ENCODE measurements around the gene GPER1. TPM values are rescaled to one million over a fixed set of nuclear protein-coding genes. Genes with fewer than 3 reads are reported as not detected.
"Not testable (repeated sequence)": the region's sequence is repeated elsewhere in the genome, so short reads cannot be mapped to it uniquely, and the experiment has no call there.

The GPER1 gene
- total RNA-seq, 1 donor from 2014 or later: 16.6 TPM

- no peak for DNase-seq (ENCODE audit: low spot score)
Observed at GRCh38 chr7:1103009-1103788, 15.3 kb downstream of the GPER1 start.

GRCh38 chr7:1103789-1104515, 16.0 kb downstream of the GPER1 start:
- no peak for DNase-seq (ENCODE audit: low spot score)

GRCh38 chr7:1104516-1105179, 16.7 kb downstream of the GPER1 start:
- no peak for DNase-seq (ENCODE audit: low spot score)

GRCh38 chr7:1105189-1105588, 17.3 kb downstream of the GPER1 start:
- no peak for DNase-seq (ENCODE audit: low spot score)

GRCh38 chr7:1106063-1106792, 18.3 kb downstream of the GPER1 start:
- DNase-seq (ENCODE audit: low spot score): no peak

- no peak for DNase-seq (ENCODE audit: low spot score)
Observed at GRCh38 chr7:1106793-1107421, 19.0 kb downstream of the GPER1 start.

- no peak for DNase-seq (ENCODE audit: low spot score)
Observed at GRCh38 chr7:1108264-1108920, 20.5 kb downstream of the GPER1 start.

- no peak for DNase-seq (ENCODE audit: low spot score)
Observed at GRCh38 chr7:1109581-1110310, 21.8 kb downstream of the GPER1 start.

- no peak for DNase-seq (ENCODE audit: low spot score)
Observed at GRCh38 chr7:1110358-1110757, 22.4 kb downstream of the GPER1 start.

GRCh38 chr7:1111156-1111555, 23.2 kb downstream of the GPER1 start:
- DNase-seq (ENCODE audit: low spot score): no peak

GRCh38 chr7:1112109-1112508, 24.2 kb downstream of the GPER1 start:
- DNase-seq (ENCODE audit: low spot score): no peak

GRCh38 chr7:1112625-1113547, 25.0 kb downstream of the GPER1 start:
- DNase-seq (ENCODE audit: low spot score): no peak

- DNase-seq (ENCODE audit: low spot score): no peak
Observed at GRCh38 chr7:1113548-1113885, 25.6 kb downstream of the GPER1 start.

GRCh38 chr7:1114088-1114487, 26.2 kb downstream of the GPER1 start:
- no peak for DNase-seq (ENCODE audit: low spot score)

- no peak for DNase-seq (ENCODE audit: low spot score)
Observed at GRCh38 chr7:1114505-1114904, 26.6 kb downstream of the GPER1 start.

GRCh38 chr7:1115171-1116045, 27.5 kb downstream of the GPER1 start:
- DNase-seq (ENCODE audit: low spot score): not testable (repeated sequence)

- DNase-seq (ENCODE audit: low spot score): not testable (repeated sequence)
Observed at GRCh38 chr7:1116383-1117008, 28.6 kb downstream of the GPER1 start.
